Measurements from ENCODE around the gene ALDOA. TPM values are rescaled to one million over a fixed set of nuclear protein-coding genes. Genes with fewer than 3 reads are reported as not detected.

The ALDOA gene
- total and polyA plus RNA-seq, 10 of the 15 experiments (the other 5 are each of a cell fraction or from before 2014, with no cell fraction given): 218 to 2,339 (median 1,095) TPM

DNA sequence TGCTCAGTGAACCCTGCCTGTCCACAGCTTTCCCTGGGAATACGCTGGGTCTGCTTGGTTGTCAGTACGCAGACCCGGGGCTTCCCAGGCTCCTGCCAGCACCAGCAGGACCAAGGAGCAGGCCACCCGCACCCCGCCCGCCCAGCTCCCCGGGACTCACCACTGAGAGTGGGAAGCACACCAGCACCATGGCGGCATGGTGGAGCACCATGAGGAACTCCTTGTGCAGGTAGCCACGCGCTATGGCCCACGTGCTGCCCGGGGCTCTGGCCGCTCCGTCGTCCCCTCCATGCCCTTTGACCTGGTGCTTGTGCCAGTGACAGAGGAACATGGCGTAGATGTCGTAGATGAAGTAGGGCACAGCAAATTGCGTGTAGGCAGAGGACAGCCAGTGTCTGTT lies 39.1 kb upstream of the ALDOA start:
- intact Hi-C loops (cut with micrococcal nuclease; ENCODE audit: unreplicated experiment): loop anchor here (10.0 kb wide), 1 partner anchor 122 kb away; the partner anchor contains the start of gene ASPHD1
- no peak for ATAC-seq

More for the DNA sequence above, 39.1 kb upstream of the ALDOA start:
- Histone ChIP-seq H3K4me2 (ENCODE audit: control insufficient read depth, insufficient read depth) (no peak overlapping the region), H3K27me3 (replicated peaks in 1 of 2; ENCODE audit: control insufficient read depth in 2 of 2, insufficient read depth in 2 of 2, low read length in 1 of 2) (peaks cover 6 to 10% of the 10 kb centered on the region in 2 experiments; a peak in 3 of 4 replicates), H3K9me3 (replicated peaks; ENCODE audit: control insufficient read depth, insufficient read depth, low read length) (no peaks in the 10 kb centered on the region), H3K4me1 (ENCODE audit: control insufficient read depth, insufficient read depth, low read length) (no peaks in the 10 kb centered on the region), H3K79me2 (ENCODE audit: control insufficient read depth, insufficient read depth, low read length) (no peaks in the 10 kb centered on the region), H4K20me1 (ENCODE audit: control insufficient read depth, insufficient read depth) (no peaks in the 10 kb centered on the region; the same call in 1 of the 2 replicates), H3K4me3 (no peak overlapping the region), H3K36me3 (ENCODE audit: control insufficient read depth in 2 of 2, insufficient read depth in 2 of 2, low read length in 1 of 2) (no peaks in the 10 kb centered on the region), H2AFZ (ENCODE audit: control insufficient read depth, low read depth, low read length) (no peak overlapping the region), H3K9ac (ENCODE audit: control insufficient read depth, insufficient read depth, low read length) (no peak overlapping the region), H3K27ac (ENCODE audit: control insufficient read depth, insufficient read depth) (no peak overlapping the region)
- FAIRE-seq: no peak
- 43% methylated on average over 18 of the region's 18 CpGs for WGBS (ENCODE audit: insufficient coverage, insufficient replicate concordance, low lambda C conversion rate, missing lambda C conversion rate)
- ChIA-PET POLR2A (no interaction called here), SMC1A (ENCODE audit: uncharacterized antibody, unreplicated experiment) (no interaction called here), RAD21 (ENCODE audit: unreplicated experiment) (no interaction called here), CTCF (interaction anchor here (0.7 kb wide), 1 partner anchor 164 kb away, joined by 3 read pairs; no protein-coding TSS in a partner anchor)
- TF ChIP-seq SMAD1 (IDR thresholded peaks at IDR 0.05; ENCODE audit: low read depth, partially characterized antibody) (no peak), NR2C1 (IDR thresholded peaks at IDR 0.05) (no peak), ZSCAN29 (IDR thresholded peaks at IDR 0.05) (no peak), CREB1 (IDR thresholded peaks at IDR 0.05; ENCODE audit: low read depth) (no peak), EP300 (IDR thresholded peaks at IDR 0.05; ENCODE audit: borderline replicate concordance in 1 of 2, control insufficient read depth in 1 of 2, low read depth in 2 of 2, low read length in 2 of 2) (no peak), IKZF2 (IDR thresholded peaks at IDR 0.05) (no peak), RBBP5 (conservative IDR thresholded peaks at IDR 0.05) (no peak), POLR2A (IDR thresholded peaks at IDR 0.05; ENCODE audit: low read depth, low read length) (no peak), CREM (IDR thresholded peaks at IDR 0.05; ENCODE audit: low read depth) (no peak)
- TF ChIP-seq, protein P1, sequence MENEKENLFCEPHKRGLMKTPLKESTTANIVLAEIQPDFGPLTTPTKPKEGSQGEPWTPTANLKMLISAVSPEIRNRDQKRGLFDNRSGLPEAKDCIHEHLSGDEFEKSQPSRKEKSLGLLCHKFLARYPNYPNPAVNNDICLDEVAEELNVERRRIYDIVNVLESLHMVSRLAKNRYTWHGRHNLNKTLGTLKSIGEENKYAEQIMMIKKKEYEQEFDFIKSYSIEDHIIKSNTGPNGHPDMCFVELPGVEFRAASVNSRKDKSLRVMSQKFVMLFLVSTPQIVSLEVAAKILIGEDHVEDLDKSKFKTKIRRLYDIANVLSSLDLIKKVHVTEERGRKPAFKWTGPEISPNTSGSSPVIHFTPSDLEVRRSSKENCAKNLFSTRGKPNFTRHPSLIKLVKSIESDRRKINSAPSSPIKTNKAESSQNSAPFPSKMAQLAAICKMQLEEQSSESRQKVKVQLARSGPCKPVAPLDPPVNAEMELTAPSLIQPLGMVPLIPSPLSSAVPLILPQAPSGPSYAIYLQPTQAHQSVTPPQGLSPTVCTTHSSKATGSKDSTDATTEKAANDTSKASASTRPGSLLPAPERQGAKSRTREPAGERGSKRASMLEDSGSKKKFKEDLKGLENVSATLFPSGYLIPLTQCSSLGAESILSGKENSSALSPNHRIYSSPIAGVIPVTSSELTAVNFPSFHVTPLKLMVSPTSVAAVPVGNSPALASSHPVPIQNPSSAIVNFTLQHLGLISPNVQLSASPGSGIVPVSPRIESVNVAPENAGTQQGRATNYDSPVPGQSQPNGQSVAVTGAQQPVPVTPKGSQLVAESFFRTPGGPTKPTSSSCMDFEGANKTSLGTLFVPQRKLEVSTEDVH (IDR thresholded peaks at IDR 0.05; ENCODE audit: low read depth, partially characterized antibody): no peak
- no peak for DNase-seq (ENCODE audit: low read depth, low spot score)
- in situ Hi-C loops (cut with MboI): loop anchor here (5.0 kb wide), 1 partner anchor 329 kb away; no protein-coding TSS in a partner anchor
- no TSS peak for BruUV-seq (replicated peaks)

Measured in GM12878 (cell line).